ENCODE data around the gene MYO5A.

Gene MYO5A

GRCh38 chr15:52331490-52332240 lies 197.0 kb downstream of the MYO5A start:
- DNase-seq, result peak; percentile 67 to 82 (median 81)
- no peak overlapping the region for H3K27ac ChIP-seq (ENCODE audit: insufficient read depth in 1 of 2, low read depth in 1 of 2, low read length in 2 of 2, poor library complexity in 1 of 2, severe bottlenecking in 2 of 2)
- H3K4me3 ChIP-seq (ENCODE audit: control insufficient read depth in 1 of 7, extremely low read depth in 1 of 7, insufficient read depth in 4 of 7, low read depth in 2 of 7, low read length in 6 of 7), result peak overlapping the region in 2 of 7 experiments; percentile 5 to 39
- peaks cover 0 to 10% (median 7%) of the 10 kb centered on the region in 4 experiments for H3K4me1 ChIP-seq (ENCODE audit: control extremely low read depth in 1 of 4, control insufficient read depth in 4 of 4, insufficient read depth in 4 of 4, low read length in 3 of 4)
- no peaks in the 10 kb centered on the region for H3K9me3 ChIP-seq (ENCODE audit: control extremely low read depth in 1 of 5, control insufficient read depth in 4 of 5, insufficient read depth in 2 of 5, low read depth in 1 of 5, low read length in 4 of 5)
- ChIA-PET CTCF (interaction anchor here (0.7 to 2.4 kb wide), 18 partner anchors 12 to 404 kb away, joined by 3 to 19 read pairs (median 4); no protein-coding TSS in a partner anchor), POLR2A (interaction anchor here (0.5 kb wide), 1 partner anchor 9 kb away, joined by 8 read pairs; no protein-coding TSS in a partner anchor)
- WGBS (ENCODE audit: insufficient coverage), result 19% methylated on average over 4 of the region's 6 CpGs
- H3K36me3 ChIP-seq (ENCODE audit: control insufficient read depth in 4 of 4, insufficient read depth in 4 of 4, low read length in 3 of 4), result peaks cover 3 to 21% (median 10%) of the 10 kb centered on the region in 4 experiments
- H3K27me3 ChIP-seq (replicated peaks in 2 of 5; ENCODE audit: control insufficient read depth in 4 of 5, insufficient read depth in 5 of 5, low read length in 4 of 5), result no peaks in the 10 kb centered on the region

GRCh38 chr15:52329987-52330386 lies 198.7 kb downstream of the MYO5A start:
- CTCF ChIA-PET, result no interaction called here
- no peak for DNase-seq
- H3K9me3 ChIP-seq (ENCODE audit: control extremely low read depth in 1 of 5, control insufficient read depth in 4 of 5, insufficient read depth in 2 of 5, low read depth in 1 of 5, low read length in 4 of 5), result no peaks in the 10 kb centered on the region
- POLR2A ChIA-PET, result no interaction called here
- H3K4me3 ChIP-seq (ENCODE audit: control insufficient read depth in 1 of 7, extremely low read depth in 1 of 7, insufficient read depth in 4 of 7, low read depth in 2 of 7, low read length in 6 of 7), result no peak overlapping the region
- H3K36me3 ChIP-seq (ENCODE audit: control insufficient read depth in 4 of 4, insufficient read depth in 4 of 4, low read length in 3 of 4), result peaks cover 3 to 27% (median 14%) of the 10 kb centered on the region in 4 experiments
- WGBS (ENCODE audit: insufficient coverage), result 100% methylated on average over 1 of the region's 1 CpG
- H3K4me1 ChIP-seq (ENCODE audit: control extremely low read depth in 1 of 4, control insufficient read depth in 4 of 4, insufficient read depth in 4 of 4, low read length in 3 of 4), result peaks cover 0 to 10% (median 7%) of the 10 kb centered on the region in 4 experiments
- H3K27me3 ChIP-seq (replicated peaks in 2 of 5; ENCODE audit: control insufficient read depth in 4 of 5, insufficient read depth in 5 of 5, low read length in 4 of 5), result no peaks in the 10 kb centered on the region
- H3K27ac ChIP-seq (ENCODE audit: insufficient read depth in 1 of 2, low read depth in 1 of 2, low read length in 2 of 2, poor library complexity in 1 of 2, severe bottlenecking in 2 of 2), result no peak overlapping the region

GRCh38 chr15:52329150-52329549 lies 199.5 kb downstream of the MYO5A start:
- Histone ChIP-seq H3K36me3 (ENCODE audit: control insufficient read depth in 4 of 4, insufficient read depth in 4 of 4, low read length in 3 of 4) (peaks cover 3 to 26% (median 14%) of the 10 kb centered on the region in 4 experiments), H3K9me3 (ENCODE audit: control extremely low read depth in 1 of 5, control insufficient read depth in 4 of 5, insufficient read depth in 2 of 5, low read depth in 1 of 5, low read length in 4 of 5) (no peaks in the 10 kb centered on the region), H3K4me3 (ENCODE audit: control insufficient read depth in 1 of 7, extremely low read depth in 1 of 7, insufficient read depth in 4 of 7, low read depth in 2 of 7, low read length in 6 of 7) (no peak overlapping the region), H3K27me3 (replicated peaks in 2 of 5; ENCODE audit: control insufficient read depth in 4 of 5, insufficient read depth in 5 of 5, low read length in 4 of 5) (no peaks in the 10 kb centered on the region), H3K27ac (ENCODE audit: insufficient read depth in 1 of 2, low read depth in 1 of 2, low read length in 2 of 2, poor library complexity in 1 of 2, severe bottlenecking in 2 of 2) (no peak overlapping the region), H3K4me1 (ENCODE audit: control extremely low read depth in 1 of 4, control insufficient read depth in 4 of 4, insufficient read depth in 4 of 4, low read length in 3 of 4) (peaks cover 0 to 10% (median 7%) of the 10 kb centered on the region in 4 experiments)
- 100% methylated on average over 2 of the region's 2 CpGs for WGBS (ENCODE audit: insufficient coverage)
- POLR2A ChIA-PET, result no interaction called here
- DNase-seq, result no peak
- CTCF ChIA-PET, result interaction anchor here (0.5 to 1.3 kb wide), 2 partner anchors 124 to 135 kb away, joined by 3 read pairs; no protein-coding TSS in a partner anchor

- Histone ChIP-seq H3K27ac (ENCODE audit: insufficient read depth in 1 of 2, low read depth in 1 of 2, low read length in 2 of 2, poor library complexity in 1 of 2, severe bottlenecking in 2 of 2) (no peak overlapping the region), H3K9me3 (ENCODE audit: control extremely low read depth in 1 of 5, control insufficient read depth in 4 of 5, insufficient read depth in 2 of 5, low read depth in 1 of 5, low read length in 4 of 5) (no peaks in the 10 kb centered on the region), H3K4me1 (ENCODE audit: control extremely low read depth in 1 of 4, control insufficient read depth in 4 of 4, insufficient read depth in 4 of 4, low read length in 3 of 4) (peaks cover 0 to 10% (median 7%) of the 10 kb centered on the region in 4 experiments), H3K27me3 (replicated peaks in 2 of 5; ENCODE audit: control insufficient read depth in 4 of 5, insufficient read depth in 5 of 5, low read length in 4 of 5) (no peaks in the 10 kb centered on the region), H3K4me3 (ENCODE audit: control insufficient read depth in 1 of 7, extremely low read depth in 1 of 7, insufficient read depth in 4 of 7, low read depth in 2 of 7, low read length in 6 of 7) (no peak overlapping the region), H3K36me3 (ENCODE audit: control insufficient read depth in 4 of 4, insufficient read depth in 4 of 4, low read length in 3 of 4) (peaks cover 3 to 26% (median 13%) of the 10 kb centered on the region in 4 experiments)
- no peak for DNase-seq
- CTCF ChIA-PET, result interaction anchor here (1.0 to 1.5 kb wide), 4 partner anchors 14 to 406 kb away, joined by 3 to 5 read pairs (median 4); no protein-coding TSS in a partner anchor
- WGBS (ENCODE audit: insufficient coverage), result 95% methylated on average over 2 of the region's 2 CpGs
- POLR2A ChIA-PET, result no interaction called here
Measured at GRCh38 chr15:52328680-52329079, 200.0 kb downstream of the MYO5A start.

- peaks cover 0 to 6% (median 6%) of the 10 kb centered on the region in 4 experiments for H3K4me1 ChIP-seq (ENCODE audit: control extremely low read depth in 1 of 4, control insufficient read depth in 4 of 4, insufficient read depth in 4 of 4, low read length in 3 of 4)
- POLR2A ChIA-PET, result no interaction called here
- peaks cover 3 to 37% (median 15%) of the 10 kb centered on the region in 4 experiments for H3K36me3 ChIP-seq (ENCODE audit: control insufficient read depth in 4 of 4, insufficient read depth in 4 of 4, low read length in 3 of 4)
- WGBS (ENCODE audit: insufficient coverage), result 100% methylated on average over 2 of the region's 2 CpGs
- no peaks in the 10 kb centered on the region for H3K9me3 ChIP-seq (ENCODE audit: control extremely low read depth in 1 of 5, control insufficient read depth in 4 of 5, insufficient read depth in 2 of 5, low read depth in 1 of 5, low read length in 4 of 5)
- CTCF ChIA-PET, result interaction anchor here (2.2 kb wide), 1 partner anchor 137 kb away, joined by 4 read pairs; no protein-coding TSS in a partner anchor
- H3K4me3 ChIP-seq (ENCODE audit: control insufficient read depth in 1 of 7, extremely low read depth in 1 of 7, insufficient read depth in 4 of 7, low read depth in 2 of 7, low read length in 6 of 7), result no peak overlapping the region
- no peaks in the 10 kb centered on the region for H3K27me3 ChIP-seq (replicated peaks in 2 of 5; ENCODE audit: control insufficient read depth in 4 of 5, insufficient read depth in 5 of 5, low read length in 4 of 5)
- DNase-seq, result no peak
- no peak overlapping the region for H3K27ac ChIP-seq (ENCODE audit: insufficient read depth in 1 of 2, low read depth in 1 of 2, low read length in 2 of 2, poor library complexity in 1 of 2, severe bottlenecking in 2 of 2)
Measured at GRCh38 chr15:52326756-52327155, 201.9 kb downstream of the MYO5A start.

- no peak overlapping the region for H3K27ac ChIP-seq (ENCODE audit: insufficient read depth in 1 of 2, low read depth in 1 of 2, low read length in 2 of 2, poor library complexity in 1 of 2, severe bottlenecking in 2 of 2)
- no peak overlapping the region for H3K4me3 ChIP-seq (ENCODE audit: control insufficient read depth in 1 of 7, extremely low read depth in 1 of 7, insufficient read depth in 4 of 7, low read depth in 2 of 7, low read length in 6 of 7)
- H3K4me1 ChIP-seq (ENCODE audit: control extremely low read depth in 1 of 4, control insufficient read depth in 4 of 4, insufficient read depth in 4 of 4, low read length in 3 of 4), result no peaks in the 10 kb centered on the region
- peaks cover 11 to 45% (median 21%) of the 10 kb centered on the region in 4 experiments for H3K36me3 ChIP-seq (ENCODE audit: control insufficient read depth in 4 of 4, insufficient read depth in 4 of 4, low read length in 3 of 4)
- DNase-seq, result no peak
- CTCF ChIA-PET, result interaction anchor here (0.6 to 0.9 kb wide), 2 partner anchors 53 to 67 kb away, joined by 3 read pairs; no protein-coding TSS in a partner anchor
- H3K9me3 ChIP-seq (ENCODE audit: control extremely low read depth in 1 of 5, control insufficient read depth in 4 of 5, insufficient read depth in 2 of 5, low read depth in 1 of 5, low read length in 4 of 5), result no peaks in the 10 kb centered on the region
- no peaks in the 10 kb centered on the region for H3K27me3 ChIP-seq (replicated peaks in 2 of 5; ENCODE audit: control insufficient read depth in 4 of 5, insufficient read depth in 5 of 5, low read length in 4 of 5)
- whole genome bisulfite sequencing (ENCODE audit: insufficient coverage), result 67% methylated on average over 1 of the region's 1 CpG
- POLR2A ChIA-PET, result interaction anchor here (0.7 kb wide), 1 partner anchor 56 kb away, joined by 3 read pairs; no protein-coding TSS in a partner anchor
Measured at GRCh38 chr15:52324109-52324508, 204.6 kb downstream of the MYO5A start.
